Suprapubic skin (tissue), 4 donors: ENCODE measurements around the gene SERTAD1. TPM values are rescaled to one million over a fixed set of nuclear protein-coding genes. Genes with fewer than 3 reads are reported as not detected.

Source experiments
- DNase-seq, 2 donors: peaks; one replicate each; pipeline ENCODE4 v3.0.0-alpha.2; 2019; ENCODE audit warnings: low spot score in 2 of 2
- H3K27ac ChIP-seq: fragments of 200-600 bp; sonication (generic); one replicate; pipeline ENCODE4 v1.5.1; 2019
- H3K27me3 ChIP-seq: fragments of 200-600 bp; sonication (generic); one replicate; pipeline ENCODE4 v1.5.1; 2019
- H3K36me3 ChIP-seq: fragments of 200-600 bp; sonication (generic); one replicate; pipeline ENCODE4 v1.5.1; 2019
- H3K4me1 ChIP-seq: fragments of 200-600 bp; sonication (generic); one replicate; pipeline ENCODE4 v1.5.1; 2019
- H3K4me3 ChIP-seq: fragments of 200-600 bp; sonication (generic); one replicate; pipeline ENCODE4 v1.5.1; 2019; ENCODE audit warnings: mild to moderate bottlenecking
- H3K9me3 ChIP-seq: fragments of 200-600 bp; sonication (generic); one replicate; pipeline ENCODE4 v1.5.1; 2019
- EP300 ChIP-seq: sonication (generic); formaldehyde crosslinking; IDR thresholded peaks from one replicate; pipeline ENCODE4 v1.6.1; 2017; ENCODE audit warnings: antibody characterized with exemption
- POLR2A ChIP-seq, 2 donors: fragments of 450-650 bp; IDR thresholded peaks; one replicate each; pipeline ENCODE4 v1.6.1; 2017; ENCODE audit warnings: antibody characterized with exemption in 2 of 2, mild to moderate bottlenecking in 2 of 2, moderate library complexity in 2 of 2
- POLR2AphosphoS5 ChIP-seq, 3 donors: sonication (generic); formaldehyde crosslinking; IDR thresholded peaks; one replicate each; pipeline ENCODE4 v1.6.1; 2017; ENCODE audit warnings: antibody characterized with exemption in 3 of 3
- WGBS: methylation state at CpG from one replicate; pipeline ENCODE4 v1.1.5; 2018; 5-methylcytosine and 5-hydroxymethylcytosine counted together
- total RNA-seq, 4 donors: library from RNA; depleted of rRNA; stranded (reverse); fragments of >200 nt; gene quantifications; one replicate each; pipeline ENCODE4 v1.1.0, GENCODE V29; 2016
- TF ChIP-seq, protein P1 (sequence below), 2 donors: fragments of 200-600 bp in 1 of 2; fragments of 450-650 bp in 1 of 2; sonication (generic) in 1 of 2; IDR thresholded peaks; one replicate each; pipeline ENCODE4 v1.5.1; 2016 to 2019; ENCODE audit warnings: antibody characterized with exemption in 2 of 2, mild to moderate bottlenecking in 1 of 2, moderate library complexity in 1 of 2

The SERTAD1 gene
- total RNA-seq, 4 donors from 2014 or later, result 8.5 to 33.9 (median 20.6) TPM

- WGBS, result 84% methylated on average over 9 of the region's 14 CpGs
- no peak overlapping the region for H3K4me3 ChIP-seq
- TF ChIP-seq EP300 (no peak), POLR2A (IDR thresholded peaks at IDR 0.05) (no peak), POLR2AphosphoS5 (IDR thresholded peaks at IDR 0.05) (no peak)
- TF ChIP-seq, protein P1, sequence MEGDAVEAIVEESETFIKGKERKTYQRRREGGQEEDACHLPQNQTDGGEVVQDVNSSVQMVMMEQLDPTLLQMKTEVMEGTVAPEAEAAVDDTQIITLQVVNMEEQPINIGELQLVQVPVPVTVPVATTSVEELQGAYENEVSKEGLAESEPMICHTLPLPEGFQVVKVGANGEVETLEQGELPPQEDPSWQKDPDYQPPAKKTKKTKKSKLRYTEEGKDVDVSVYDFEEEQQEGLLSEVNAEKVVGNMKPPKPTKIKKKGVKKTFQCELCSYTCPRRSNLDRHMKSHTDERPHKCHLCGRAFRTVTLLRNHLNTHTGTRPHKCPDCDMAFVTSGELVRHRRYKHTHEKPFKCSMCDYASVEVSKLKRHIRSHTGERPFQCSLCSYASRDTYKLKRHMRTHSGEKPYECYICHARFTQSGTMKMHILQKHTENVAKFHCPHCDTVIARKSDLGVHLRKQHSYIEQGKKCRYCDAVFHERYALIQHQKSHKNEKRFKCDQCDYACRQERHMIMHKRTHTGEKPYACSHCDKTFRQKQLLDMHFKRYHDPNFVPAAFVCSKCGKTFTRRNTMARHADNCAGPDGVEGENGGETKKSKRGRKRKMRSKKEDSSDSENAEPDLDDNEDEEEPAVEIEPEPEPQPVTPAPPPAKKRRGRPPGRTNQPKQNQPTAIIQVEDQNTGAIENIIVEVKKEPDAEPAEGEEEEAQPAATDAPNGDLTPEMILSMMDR (IDR thresholded peaks at IDR 0.05), result no peak
- no peaks in the 10 kb centered on the region for H3K27me3 ChIP-seq
- H3K9me3 ChIP-seq, result no peaks in the 10 kb centered on the region
- peaks cover 21% of the 10 kb centered on the region for H3K4me1 ChIP-seq
- no peak overlapping the region for H3K27ac ChIP-seq
- H3K36me3 ChIP-seq, result no peaks in the 10 kb centered on the region
- no peak for DNase-seq
Observed at GRCh38 chr19:40395956-40396355, 29.8 kb downstream of the SERTAD1 start.

- Histone ChIP-seq H3K36me3 (no peaks in the 10 kb centered on the region), H3K27ac (no peak overlapping the region), H3K4me3 (no peak overlapping the region), H3K9me3 (no peaks in the 10 kb centered on the region), H3K27me3 (no peaks in the 10 kb centered on the region), H3K4me1 (peaks cover 18% of the 10 kb centered on the region)
- TF ChIP-seq POLR2A (IDR thresholded peaks at IDR 0.05), result no peak
- TF ChIP-seq, protein P1 (IDR thresholded peaks at IDR 0.05), result no peak
- TF ChIP-seq EP300, result no peak
- no peak for TF ChIP-seq POLR2AphosphoS5 (IDR thresholded peaks at IDR 0.05)
- WGBS, result 79% methylated on average over 13 of the region's 13 CpGs
- no peak for DNase-seq
Observed at GRCh38 chr19:40394816-40395210, 31.0 kb downstream of the SERTAD1 start.

DNA sequence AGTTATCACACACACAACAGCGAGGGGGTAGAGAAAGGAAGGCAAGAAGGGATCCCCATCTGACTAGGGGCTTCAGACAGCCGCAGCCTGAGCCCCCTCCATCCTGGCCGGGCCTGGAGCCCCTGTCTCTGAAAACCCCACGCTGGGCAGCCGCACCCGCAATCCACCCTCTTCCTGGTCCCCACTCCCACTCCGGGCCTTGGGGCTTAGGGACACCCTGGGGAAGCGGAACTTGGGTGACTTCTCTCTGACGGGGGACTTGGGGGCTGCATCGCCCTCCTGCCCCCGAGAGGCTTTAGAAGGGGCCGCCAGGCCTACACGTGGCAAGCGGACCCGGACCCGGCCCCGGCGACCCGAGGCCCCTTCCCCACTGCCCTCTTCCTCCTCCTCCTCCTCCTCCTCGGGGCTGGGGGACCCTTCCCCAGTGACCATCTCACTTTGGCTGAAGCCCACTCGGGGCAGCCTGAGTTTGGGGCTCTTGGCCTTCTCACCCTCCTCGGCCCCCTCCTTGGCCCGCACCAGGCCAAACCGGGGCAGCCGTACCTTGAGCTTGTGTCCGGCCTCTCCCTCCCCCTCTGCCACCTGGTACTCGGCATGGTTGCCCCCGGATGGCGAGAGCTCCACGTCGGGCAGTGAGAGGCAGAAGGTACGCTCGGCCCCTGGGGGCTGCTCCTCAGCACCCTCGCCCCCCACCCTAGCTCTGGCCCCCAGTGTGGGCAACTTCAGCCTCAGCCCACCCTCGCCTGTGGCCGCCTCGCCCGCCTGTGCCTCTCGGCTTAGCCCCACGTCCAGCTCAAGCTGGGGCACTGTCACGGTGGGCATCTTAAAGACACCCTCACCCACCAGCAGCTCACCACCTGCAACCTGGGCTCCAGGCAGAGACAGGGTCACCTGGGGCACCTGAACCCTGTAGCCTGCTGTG is 31.6 kb downstream of the SERTAD1 start:
- DNase-seq, result no peak

DNA sequence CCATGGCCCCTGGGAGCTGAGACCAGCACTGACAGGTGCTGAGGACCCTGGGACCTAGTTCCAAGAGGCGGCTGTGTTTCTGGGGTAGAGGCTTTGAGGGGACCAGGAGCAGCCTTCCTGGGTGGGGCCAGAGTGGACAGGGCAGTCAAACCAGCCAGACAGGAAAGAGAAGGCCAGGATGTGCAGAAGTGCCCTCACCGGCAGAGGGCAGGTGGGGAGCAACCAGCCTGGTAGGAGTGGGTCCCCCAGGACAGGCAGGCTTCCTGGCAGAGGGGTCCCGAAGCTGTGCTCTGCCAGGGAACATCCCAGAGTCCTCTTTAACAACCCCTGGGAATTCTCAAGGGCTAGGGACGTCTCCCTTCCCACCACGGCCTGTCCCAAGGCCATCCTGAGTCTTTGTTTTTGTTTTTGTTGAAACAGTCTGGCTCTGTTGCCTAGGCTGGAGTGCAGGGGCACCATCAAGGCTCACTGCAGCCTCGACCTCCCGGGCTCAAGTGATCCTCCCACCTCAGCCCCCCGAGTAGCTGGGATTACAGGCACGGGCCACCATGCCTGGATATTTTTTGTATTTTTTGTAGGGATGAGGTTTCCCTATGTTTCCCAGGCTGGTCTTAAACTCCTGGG is 32.8 kb downstream of the SERTAD1 start:
- TF ChIP-seq EP300, result no peak
- TF ChIP-seq POLR2A (IDR thresholded peaks at IDR 0.05), result no peak
- TF ChIP-seq, protein P1 (IDR thresholded peaks at IDR 0.05), result peak in 1 of 2 donors; percentile 11
- H3K4me3 ChIP-seq, result no peak overlapping the region
- no peak for DNase-seq
- H3K36me3 ChIP-seq, result no peaks in the 10 kb centered on the region
- H3K9me3 ChIP-seq, result no peaks in the 10 kb centered on the region
- no peak overlapping the region for H3K27ac ChIP-seq
- H3K4me1 ChIP-seq, result peaks cover 7% of the 10 kb centered on the region
- H3K27me3 ChIP-seq, result no peaks in the 10 kb centered on the region
- 63% methylated on average over 9 of the region's 9 CpGs for WGBS

More for the DNA sequence above, 31.6 kb downstream of the SERTAD1 start:
- Histone ChIP-seq H3K36me3 (no peaks in the 10 kb centered on the region), H3K9me3 (no peaks in the 10 kb centered on the region), H3K27me3 (no peaks in the 10 kb centered on the region), H3K4me1 (peaks cover 18% of the 10 kb centered on the region), H3K4me3 (no peak overlapping the region), H3K27ac (no peak overlapping the region)
- 92% methylated on average over 11 of the region's 41 CpGs for WGBS
- TF ChIP-seq POLR2A (IDR thresholded peaks at IDR 0.05) (no peak), EP300 (no peak), POLR2AphosphoS5 (IDR thresholded peaks at IDR 0.05) (no peak)
- TF ChIP-seq, protein P1 (IDR thresholded peaks at IDR 0.05), result no peak

GRCh38 chr19:40392123-40392522 is 33.7 kb downstream of the SERTAD1 start:
- no peak overlapping the region for H3K4me3 ChIP-seq
- no peak overlapping the region for H3K27ac ChIP-seq
- no peak for DNase-seq
- peaks cover 7% of the 10 kb centered on the region for H3K4me1 ChIP-seq
- H3K36me3 ChIP-seq, result no peaks in the 10 kb centered on the region
- no peaks in the 10 kb centered on the region for H3K9me3 ChIP-seq
- WGBS, result 70% methylated on average over 8 of the region's 8 CpGs
- no peaks in the 10 kb centered on the region for H3K27me3 ChIP-seq
- no peak for TF ChIP-seq POLR2A (IDR thresholded peaks at IDR 0.05)
- TF ChIP-seq POLR2AphosphoS5 (IDR thresholded peaks at IDR 0.05), result no peak
- TF ChIP-seq, protein P1 (IDR thresholded peaks at IDR 0.05), result no peak
- no peak for TF ChIP-seq EP300
